WTC11 (cell line): ENCODE results near the gene C22orf23.

ENCODE experiments used
- CTCF ChIP-seq: fragments of 200-600 bp; IDR thresholded peaks from 2 replicates; pipeline ENCODE4 v1.8.0; 2022; ENCODE audit warnings: antibody characterized with exemption
- JUN ChIP-seq: sonication (generic); formaldehyde crosslinking; IDR thresholded peaks from 2 replicates; pipeline ENCODE4 v1.8.0; 2023; ENCODE audit warnings: mild to moderate bottlenecking, missing genetic modification reagents
- MAX ChIP-seq: sonication (generic); formaldehyde crosslinking; IDR thresholded peaks from 2 replicates; pipeline ENCODE4 v1.8.0; 2022; ENCODE audit warnings: mild to moderate bottlenecking, missing genetic modification reagents
- NR1H2 ChIP-seq: sonication (generic); formaldehyde crosslinking; IDR thresholded peaks from 2 replicates; pipeline ENCODE4 v1.9.0; 2021; ENCODE audit warnings: mild to moderate bottlenecking, moderate library complexity, missing genetic modification reagents
- NR3C1 ChIP-seq: sonication (generic); formaldehyde crosslinking; conservative IDR thresholded peaks from 2 replicates; pipeline ENCODE4 v1.8.1; 2023; ENCODE audit warnings: low read depth, mild to moderate bottlenecking, missing genetic modification reagents
- ZBTB21 ChIP-seq: sonication (generic); formaldehyde crosslinking; IDR thresholded peaks from 2 replicates; pipeline ENCODE4 v1.8.1; 2023; ENCODE audit warnings: mild to moderate bottlenecking, missing genetic modification reagents, borderline replicate concordance
- ZNF138 ChIP-seq: sonication (generic); formaldehyde crosslinking; conservative IDR thresholded peaks from 2 replicates; pipeline ENCODE4 v1.8.1; 2022; ENCODE audit warnings: mild to moderate bottlenecking, moderate library complexity, missing genetic modification reagents
- ZNF232 ChIP-seq: sonication (generic); formaldehyde crosslinking; IDR thresholded peaks from 2 replicates; pipeline ENCODE4 v1.8.0; 2022; ENCODE audit warnings: mild to moderate bottlenecking, missing genetic modification reagents
- TF ChIP-seq, protein P1 (sequence below): sonication (generic); formaldehyde crosslinking; IDR thresholded peaks from 2 replicates; pipeline ENCODE4 v1.8.1; 2023; ENCODE audit warnings: mild to moderate bottlenecking, missing genetic modification reagents, moderate library complexity

- TF ChIP-seq MAX (no peak), NR1H2 (CRISPR knock-in tag) (no peak), ZNF138 (CRISPR knock-in tag) (no peak), NR3C1 (CRISPR knock-in tag) (no peak), ZBTB21 (CRISPR knock-in tag) (no peak), CTCF (no peak), JUN (CRISPR knock-in tag) (no peak), ZNF232 (CRISPR knock-in tag) (no peak)
- TF ChIP-seq, protein P1, sequence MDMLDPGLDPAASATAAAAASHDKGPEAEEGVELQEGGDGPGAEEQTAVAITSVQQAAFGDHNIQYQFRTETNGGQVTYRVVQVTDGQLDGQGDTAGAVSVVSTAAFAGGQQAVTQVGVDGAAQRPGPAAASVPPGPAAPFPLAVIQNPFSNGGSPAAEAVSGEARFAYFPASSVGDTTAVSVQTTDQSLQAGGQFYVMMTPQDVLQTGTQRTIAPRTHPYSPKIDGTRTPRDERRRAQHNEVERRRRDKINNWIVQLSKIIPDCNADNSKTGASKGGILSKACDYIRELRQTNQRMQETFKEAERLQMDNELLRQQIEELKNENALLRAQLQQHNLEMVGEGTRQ (CRISPR knock-in tag): no peak
Measured at GRCh38 chr22:37973271-37974170, 20.1 kb upstream of the C22orf23 start.
